Osteoblast (primary cell): ENCODE data around the gene SEC11C. TPM values are rescaled to one million over a fixed set of nuclear protein-coding genes. Genes with fewer than 3 reads are reported as not detected.

ENCODE experiments used
- DNase-seq: peaks from one replicate; pipeline ENCODE4 v3.0.0; 2011; ENCODE audit warnings: low spot score, mixed read lengths; ENCODE audit not compliant: insufficient read length; ENCODE audit errors: missing footprints
- H2AFZ ChIP-seq: 2 replicates; pipeline ENCODE4 v1.6.0; 2011; ENCODE audit warnings: mild to moderate bottlenecking, low read length
- H3K27ac ChIP-seq: 2 replicates; pipeline ENCODE4 v1.5.1; 2011; ENCODE audit warnings: mild to moderate bottlenecking, low read depth, low read length, moderate library complexity
- H3K27me3 ChIP-seq: 2 replicates; pipeline ENCODE4 v1.6.0; 2012; ENCODE audit warnings: mild to moderate bottlenecking, control low read depth, inconsistent platforms, low read length, moderate library complexity; ENCODE audit not compliant: insufficient read depth
- H3K36me3 ChIP-seq: 2 replicates; pipeline ENCODE4 v1.5.1; 2011; ENCODE audit warnings: mild to moderate bottlenecking, low read length, control low read depth, moderate library complexity; ENCODE audit not compliant: insufficient read depth
- H3K4me1 ChIP-seq: 2 replicates; pipeline ENCODE4 v1.5.1; 2011; ENCODE audit warnings: mild to moderate bottlenecking, low read length, control low read depth, moderate library complexity; ENCODE audit not compliant: insufficient read depth
- H3K4me2 ChIP-seq: 2 replicates; pipeline ENCODE4 v1.6.0; 2011; ENCODE audit warnings: mild to moderate bottlenecking, low read length; ENCODE audit not compliant: insufficient read depth
- H3K4me3 ChIP-seq: fragments of 200-600 bp; sonication (generic); 3 replicates; pipeline ENCODE4 v1.5.1; 2012; ENCODE audit warnings: mild to moderate bottlenecking, low read length, inconsistent platforms; ENCODE audit not compliant: insufficient read depth
- H3K79me2 ChIP-seq: 2 replicates; pipeline ENCODE4 v1.6.0; 2012; ENCODE audit warnings: mild to moderate bottlenecking, low read length, control low read depth, inconsistent platforms; ENCODE audit not compliant: insufficient read depth
- H3K9me3 ChIP-seq: 2 replicates; pipeline ENCODE4 v1.5.1; 2011; ENCODE audit warnings: low read depth, low read length, control low read depth
- H4K20me1 ChIP-seq: 2 replicates; pipeline ENCODE4 v1.6.0; 2012; ENCODE audit warnings: mild to moderate bottlenecking, low read length, control low read depth; ENCODE audit not compliant: insufficient read depth
- CTCF ChIP-seq: IDR thresholded peaks from 2 replicates; pipeline ENCODE4 v1.5.1; 2011; ENCODE audit warnings: mild to moderate bottlenecking, low read depth, low read length, moderate library complexity; ENCODE audit errors: extremely low read depth
- total RNA-seq: library from RNA; depleted of rRNA; stranded (reverse); fragments of >200 nt; gene quantifications from 2 replicates; pipeline ENCODE4 v1.2.3, GENCODE V29; 2012

SEC11C gene
- total RNA-seq, 1 donor: 10.1 TPM

- Histone ChIP-seq H3K4me1 (no peaks in the 10 kb centered on the region), H4K20me1 (no peaks in the 10 kb centered on the region), H3K27me3 (peaks cover 40% of the 10 kb centered on the region), H3K4me3 (no peak overlapping the region), H3K9me3 (no peaks in the 10 kb centered on the region), H2AFZ (no peak overlapping the region), H3K4me2 (no peak overlapping the region), H3K36me3 (no peaks in the 10 kb centered on the region), H3K79me2 (no peaks in the 10 kb centered on the region), H3K27ac (no peak overlapping the region)
- DNase-seq: no peak
- no peak for TF ChIP-seq CTCF
These were observed 58.0 kb downstream of the SEC11C start for GRCh38 chr18:59197636-59198035.

- no peaks in the 10 kb centered on the region for H3K79me2 ChIP-seq
- H3K4me1 ChIP-seq: no peaks in the 10 kb centered on the region
- no peaks in the 10 kb centered on the region for H3K9me3 ChIP-seq
- H3K36me3 ChIP-seq: no peaks in the 10 kb centered on the region
- TF ChIP-seq CTCF: no peak
- H3K27ac ChIP-seq: no peak overlapping the region
- H3K4me2 ChIP-seq: no peak overlapping the region
- H4K20me1 ChIP-seq: no peaks in the 10 kb centered on the region
- H2AFZ ChIP-seq: no peak overlapping the region
- no peak overlapping the region for H3K4me3 ChIP-seq
- no peak for DNase-seq
- H3K27me3 ChIP-seq: peaks cover 46% of the 10 kb centered on the region
These were observed 58.5 kb downstream of the SEC11C start for GRCh38 chr18:59198215-59198614.

GRCh38 chr18:59200787-59201186 is 61.1 kb downstream of the SEC11C start:
- no peak overlapping the region for H2AFZ ChIP-seq
- H3K9me3 ChIP-seq: no peaks in the 10 kb centered on the region
- H3K27ac ChIP-seq: no peak overlapping the region
- H3K4me3 ChIP-seq: no peak overlapping the region
- DNase-seq: no peak
- no peak overlapping the region for H3K4me2 ChIP-seq
- H4K20me1 ChIP-seq: no peaks in the 10 kb centered on the region
- TF ChIP-seq CTCF: peak; percentile 18
- H3K36me3 ChIP-seq: no peaks in the 10 kb centered on the region
- no peaks in the 10 kb centered on the region for H3K79me2 ChIP-seq
- H3K4me1 ChIP-seq: no peaks in the 10 kb centered on the region
- H3K27me3 ChIP-seq: peaks cover 58% of the 10 kb centered on the region

GRCh38 chr18:59202258-59202820 is 62.7 kb downstream of the SEC11C start:
- Histone ChIP-seq H3K9me3 (no peaks in the 10 kb centered on the region), H3K4me1 (no peaks in the 10 kb centered on the region), H3K4me3 (no peak overlapping the region), H3K27me3 (peaks cover 60% of the 10 kb centered on the region), H3K4me2 (no peak overlapping the region), H2AFZ (no peak overlapping the region), H3K27ac (no peak overlapping the region), H3K79me2 (no peaks in the 10 kb centered on the region), H3K36me3 (no peaks in the 10 kb centered on the region), H4K20me1 (no peaks in the 10 kb centered on the region)
- no peak for DNase-seq
- no peak for TF ChIP-seq CTCF
